K562 (cell line): Measurements from ENCODE around the gene SAV1. TPM values are rescaled to one million over a fixed set of nuclear protein-coding genes. Genes with fewer than 3 reads are reported as not detected.

Source experiments
- ATAC-seq: fragments of 200-7000 bp; cut with Tn5 transposase; 3 replicates; pipeline ENCODE4 v1.9.1; 2020; ENCODE audit warnings: moderate library complexity
- Bru-seq: library from RNA; stranded (reverse); fragments of 400-500 nt; gene quantifications from one replicate; lab custom pipeline; 2021; lab: Mats Ljungman, UMichigan
- BruChase-seq, 2 experiments: library from RNA; stranded (reverse); fragments of 400-500 nt; gene quantifications; one replicate each; lab custom pipeline; 2021; lab: Mats Ljungman, UMichigan
- BruUV-seq: library from RNA; stranded (reverse); fragments of 400-500 nt; replicated peaks from 2 replicates; lab custom pipeline; 2021; lab: Mats Ljungman, UMichigan
- CTCF ChIA-PET: fragments of 300-600 bp; formaldehyde crosslinking; extraction: SDS; loops from one replicate; lab custom pipeline; 2021; ENCODE audit warnings: low intra/inter-chr PET ratio; lab: Yijun Ruan, JAX
- POLR2A ChIA-PET: fragments of 300-600, 350-650 bp; sonication (Branson Sonifier 250); formaldehyde crosslinking; extraction: SDS; loops from one replicate; lab custom pipeline; 2021; ENCODE audit warnings: antibody characterized with exemption, inconsistent platforms; lab: Yijun Ruan, JAX
- DNase-seq, 4 experiments: peaks; one replicate each; pipeline versions ENCODE4 v3.0.0 to v3.0.0-alpha.2; 2011 to 2018; ENCODE audit warnings: low spot score in 3 of 4, mixed read lengths in 3 of 4; ENCODE audit errors: extremely low read depth in 1 of 4
- FAIRE-seq: peaks from 2 replicates; lab custom pipeline; 2011; peaks lifted over from hg19 to GRCh38; lab: Jason Lieb, UNC
- H2AFZ ChIP-seq: 2 replicates; pipeline ENCODE4 v1.6.0; 2011; ENCODE audit warnings: low read depth, low read length, control low read depth, inconsistent platforms
- H3K27ac ChIP-seq: fragments of 200-600 bp; 3 replicates; pipeline ENCODE4 v1.8.0; 2011; ENCODE audit warnings: low read depth, mild to moderate bottlenecking, control low read depth, inconsistent platforms, low read length, moderate library complexity, mixed read lengths; ENCODE audit errors: extremely low read depth
- H3K27me3 ChIP-seq, 2 experiments: fragments of 300-600 bp in 1 of 2; 2 replicates in 1 of 2; 3 replicates in 1 of 2; pipeline versions ENCODE4 v1.6.0 to v1.8.0; 2011; ENCODE audit warnings: inconsistent platforms in 2 of 2, low read length in 2 of 2, mild to moderate bottlenecking in 1 of 2, mixed read lengths in 1 of 2, moderate library complexity in 1 of 2; ENCODE audit not compliant: control insufficient read depth in 2 of 2, insufficient read depth in 2 of 2
- H3K36me3 ChIP-seq: fragments of 300-600 bp; 3 replicates; pipeline ENCODE4 v1.8.0; 2011; ENCODE audit warnings: mild to moderate bottlenecking, low read length, inconsistent platforms; ENCODE audit not compliant: control insufficient read depth, insufficient read depth
- H3K4me1 ChIP-seq, 2 experiments: fragments of 200-600 bp in 1 of 2; replicated peaks in 1 of 2; 2 replicates in 1 of 2; 3 replicates in 1 of 2; pipeline versions ENCODE4 v1.5.1 to v1.8.0; 2011; ENCODE audit warnings: inconsistent platforms in 2 of 2, low read length in 2 of 2, mild to moderate bottlenecking in 1 of 2, mixed read lengths in 1 of 2, moderate library complexity in 1 of 2; ENCODE audit not compliant: control insufficient read depth in 2 of 2, insufficient read depth in 2 of 2
- H3K4me2 ChIP-seq: 2 replicates; pipeline ENCODE4 v1.6.1; 2011; ENCODE audit warnings: low read length, control low read depth, inconsistent platforms, mixed read lengths; ENCODE audit not compliant: insufficient read depth
- H3K4me3 ChIP-seq: fragments of 200-600 bp; sonication (generic), shearing (Covaris generic); 2 replicates; pipeline ENCODE4 v1.5.1; 2016; ENCODE audit warnings: control low read depth, inconsistent platforms
- H3K79me2 ChIP-seq: fragments of 200-600 bp; 3 replicates; pipeline ENCODE4 v1.8.0; 2011; ENCODE audit warnings: low read length, inconsistent platforms; ENCODE audit not compliant: control insufficient read depth, insufficient read depth
- H3K9ac ChIP-seq, 2 experiments: 2 replicates each; pipeline versions ENCODE4 v1.6.0 to v1.6.1; 2011; ENCODE audit warnings: low read depth in 2 of 2, low read length in 2 of 2, control low read depth in 1 of 2, inconsistent platforms in 1 of 2, mild to moderate bottlenecking in 1 of 2, mixed read lengths in 1 of 2; ENCODE audit not compliant: insufficient read depth in 1 of 2
- H3K9me1 ChIP-seq: one replicate; pipeline ENCODE4 v1.6.0; 2011; ENCODE audit warnings: inconsistent platforms, mild to moderate bottlenecking, low read length, moderate library complexity; ENCODE audit not compliant: control insufficient read depth, insufficient read depth
- H3K9me3 ChIP-seq: replicated peaks from 2 replicates; pipeline ENCODE4 v1.5.1; 2011; ENCODE audit warnings: low read depth, low read length, inconsistent platforms; ENCODE audit not compliant: control insufficient read depth, insufficient read depth
- H4K20me1 ChIP-seq: replicated peaks from 2 replicates; pipeline ENCODE4 v1.6.1; 2011; ENCODE audit warnings: low read length, inconsistent platforms, mixed read lengths; ENCODE audit not compliant: control insufficient read depth, insufficient read depth
- CSDE1 ChIP-seq, 2 experiments: fragments of 450-650 bp; IDR thresholded peaks; 2 replicates each; pipeline ENCODE4 v1.6.1; 2016; ENCODE audit warnings: mild to moderate bottlenecking in 1 of 2
- FOXA3 ChIP-seq, 2 experiments: fragments of 450-650 bp in 1 of 2; sonication (generic) in 1 of 2; formaldehyde crosslinking; IDR thresholded peaks in 1 of 2; conservative IDR thresholded peaks in 1 of 2; 2 replicates each; pipeline versions ENCODE4 v1.4.0 to v1.8.0; 2020 to 2022; ENCODE audit warnings: mild to moderate bottlenecking in 2 of 2, missing genetic modification reagents in 1 of 2
- L3MBTL2 ChIP-seq: fragments of 450-650 bp; IDR thresholded peaks from 2 replicates; pipeline ENCODE4 v1.6.1; 2016; ENCODE audit warnings: mild to moderate bottlenecking, moderate library complexity
- NCOR1 ChIP-seq: fragments of 450-650 bp; IDR thresholded peaks from 2 replicates; pipeline ENCODE4 v1.6.1; 2016; ENCODE audit warnings: mild to moderate bottlenecking, moderate library complexity
- PHB ChIP-seq: fragments of 250-450 bp; sonication (Bioruptor Pico); IDR thresholded peaks from 2 replicates; pipeline ENCODE4 v1.5.0; 2021
- PREB ChIP-seq: sonication (generic); formaldehyde crosslinking; IDR thresholded peaks from 2 replicates; pipeline ENCODE4 v1.8.1; 2023; ENCODE audit warnings: mild to moderate bottlenecking, missing genetic modification reagents
- SP1 ChIP-seq: sonication (generic); formaldehyde crosslinking; IDR thresholded peaks from 2 replicates; pipeline ENCODE4 v1.8.1; 2022; ENCODE audit warnings: mild to moderate bottlenecking, missing genetic modification reagents
- UBTF ChIP-seq, 2 experiments: IDR thresholded peaks; 2 replicates each; pipeline ENCODE4 v1.6.1; 2012; ENCODE audit warnings: improper control_type of control experiment in 2 of 2, low read depth in 2 of 2, low read length in 2 of 2, borderline replicate concordance in 1 of 2
- ZBTB26 ChIP-seq: fragments of 450-650 bp; formaldehyde crosslinking; IDR thresholded peaks from 2 replicates; pipeline ENCODE4 v1.4.0; 2022; ENCODE audit warnings: missing genetic modification characterization
- WGBS: fragments of 100-300 bp; shearing (Covaris generic); methylation state at CpG from one replicate; pipeline ENCODE4 v1.1.6; 2016; ENCODE audit warnings: low coverage, mixed read lengths; ENCODE audit not compliant: insufficient coverage; ENCODE audit errors: missing lambda C conversion rate; 5-methylcytosine and 5-hydroxymethylcytosine counted together
- in situ Hi-C: fragments of 300-500 bp; cut with MboI; formaldehyde crosslinking; loops from 4 replicates; pipeline ENCODE4 v1.15.0; 2018; ENCODE audit warnings: inconsistent platforms, mixed read lengths
- intact Hi-C: fragments of 100-400 bp; cut with micrococcal nuclease; formaldehyde crosslinking; loops from 2 replicates; pipeline ENCODE4 v1.14.2; 2022
- long read RNA-seq, 3 experiments: library from polyadenylated mRNA in 2 of 3; library from RNA in 1 of 3; unstranded in 2 of 3; stranded (forward) in 1 of 3; transcript quantifications; one replicate each; pipeline ENCODE4 v2.0.0, GENCODE V29; 2019 to 2022
- polyA minus RNA-seq, 3 experiments: library from RNA; depleted of rRNA, polyadenylated mRNA; stranded (reverse); fragments of >200 nt; gene quantifications; 2 replicates each; pipeline ENCODE4 v1.2.3, GENCODE V29; 2011
- polyA plus RNA-seq, 8 experiments: library from polyadenylated mRNA; depleted of rRNA in 4 of 8; stranded (reverse) in 5 of 8; unstranded in 3 of 8; fragments of >200 nt; fragmentation: Nextera tagmentation in 2 of 8; fragmentation: Illumina TruSeq in 1 of 8; extraction: Ambion mirVana in 2 of 8; extraction: Trizol in 1 of 8; gene quantifications; 2 replicates each; pipeline versions ENCODE4 v1.2.1 to v1.2.3, GENCODE V29; 2011 to 2014; ENCODE audit warnings: inconsistent platforms in 1 of 8, missing spikeins in 1 of 8
- total RNA-seq, 7 experiments: library from RNA; depleted of rRNA in 6 of 7; stranded (reverse); fragments of >200 nt in 6 of 7; fragmentation: Illumina TruSeq in 2 of 7; extraction: Trizol in 2 of 7; gene quantifications; 2 replicates each; pipeline versions ENCODE4 v1.2.1 to v1.2.3, GENCODE V29; 2011 to 2021; ENCODE audit warnings: low replicate concordance in 1 of 7

The SAV1 gene
- 9.0 and 30.9 TPM in 2 replicates for total RNA-seq (2011; cell fraction: chromatin; rRNA removed; ENCODE audit: low replicate concordance)
- total RNA-seq (2011; cell fraction: nucleolus; rRNA removed): 4.5 and 7.2 TPM in 2 replicates
- total RNA-seq (2011; cell fraction: nucleoplasm; rRNA removed): 16.2 and 30.2 TPM in 2 replicates
- 14.8 and 17.6 TPM in 2 replicates for total RNA-seq (2014; rRNA removed)
- 17.5 and 20.7 TPM in 2 replicates for total RNA-seq (2014; rRNA removed; fragmentation: Illumina TruSeq; extraction: Trizol)
- 11.5 and 13.4 TPM in 2 replicates for total RNA-seq (2015; rRNA removed; fragmentation: Illumina TruSeq; extraction: Trizol)
- 16.4 and 17.6 TPM in 2 replicates for total RNA-seq (2021)
- 9.6 and 16.1 TPM in 2 replicates for polyA plus RNA-seq (2011; rRNA removed)
- 3.7 and 6.0 TPM in 2 replicates for polyA plus RNA-seq (2011; cell fraction: cytosol; rRNA removed)
- polyA plus RNA-seq (2011; cell fraction: nucleus; rRNA removed): 2.5 and 3.7 TPM in 2 replicates
- polyA plus RNA-seq (2012): 13.8 and 16.4 TPM in 2 replicates
- 13.9 and 18.1 TPM in 2 replicates for polyA plus RNA-seq (2014; fragmentation: Illumina TruSeq; extraction: Trizol)
- 1 to 10 TPM; 6.5 to 6.9 TPM for polyA plus RNA-seq (2014; fragmentation: Nextera tagmentation; extraction: Ambion mirVana)
- polyA plus RNA-seq (2014; rRNA removed): 13.2 and 15.3 TPM in 2 replicates
- 13.4 and 13.8 TPM in 2 replicates for polyA minus RNA-seq (2011; rRNA and poly(A)+ RNA removed)
- polyA minus RNA-seq (2011; cell fraction: cytosol; rRNA and poly(A)+ RNA removed): 7.0 and 7.7 TPM in 2 replicates
- polyA minus RNA-seq (2011; cell fraction: nucleus; rRNA and poly(A)+ RNA removed): 4.7 and 10.2 TPM in 2 replicates
- Bru-seq, nascent RNA: percentile 77 among the genes with signal in this experiment
- BruChase-seq, experiment 1, labeled RNA remaining after a 2-hour chase: percentile 74 among the genes with signal in this experiment
- percentile 75 among the genes with signal in this experiment for BruChase-seq, experiment 2, labeled RNA remaining after a 6-hour chase
- long read RNA-seq, experiment 1, transcript SAV1-201 (5 exons, 3,063 nt): major isoform, 72 of 123 reads
- long read RNA-seq, experiment 1, partial matches to known transcripts: 35 of 123 reads
- long read RNA-seq, experiment 1, other reads (novel, unspliced or antisense): 9 of 123 reads
- long read RNA-seq, experiment 2, partial matches to known transcripts: 2 of 10 reads
- long read RNA-seq, experiment 2, other reads (novel, unspliced or antisense): 4 of 10 reads
- long read RNA-seq, experiment 3, partial matches to known transcripts: 2 of 4 reads
- long read RNA-seq, experiment 3, other reads (novel, unspliced or antisense): 0 of 4 reads

DNA sequence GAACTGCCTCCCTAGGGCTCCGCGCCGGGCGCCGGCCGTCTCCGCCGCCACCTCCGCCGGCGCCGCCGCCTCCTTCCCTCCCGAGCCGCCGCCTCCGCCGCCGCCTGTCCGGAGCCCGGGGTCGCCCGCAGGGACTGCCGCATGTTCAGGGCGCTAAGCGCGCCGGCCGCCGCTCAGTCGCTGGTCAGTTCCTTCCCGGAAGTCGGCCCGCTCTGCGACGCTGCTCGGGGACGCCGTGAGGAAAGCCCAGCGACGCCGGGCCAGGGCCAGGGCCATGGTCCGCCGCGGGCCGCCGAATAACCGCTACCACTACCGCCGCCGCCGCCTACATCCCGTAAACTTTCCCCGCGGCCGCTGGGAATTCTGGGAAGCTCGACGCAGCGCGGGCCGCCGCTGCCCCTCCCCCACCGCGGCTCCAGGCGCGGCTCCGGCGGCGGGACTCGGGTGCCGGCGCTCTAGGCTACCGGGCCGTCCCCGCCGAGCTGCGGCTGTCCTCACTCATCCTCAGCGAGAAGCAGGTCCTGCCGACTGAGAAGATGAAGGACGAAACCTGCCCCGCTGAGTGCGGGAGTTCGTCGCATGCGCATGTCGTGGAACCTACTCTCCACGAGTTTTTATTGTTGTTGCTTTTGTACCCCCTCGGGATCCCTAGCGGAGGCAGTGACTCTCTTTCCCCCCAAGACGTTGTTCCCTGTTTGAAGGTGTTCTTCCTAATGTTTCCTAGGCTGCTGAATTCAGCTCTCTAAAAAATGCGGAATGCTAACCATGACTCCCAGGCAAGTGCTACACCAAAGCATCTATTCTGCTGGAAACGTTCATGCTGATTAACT, at the start of gene SAV1:
TSS of gene SAV1 (minus strand) at position 311 of the 830 bp plus-strand sequence. CDS start 339 bp downstream, outside the sequence.
- no peak for FAIRE-seq
- ATAC-seq: peak; percentile 72
- TF ChIP-seq SP1 (CRISPR knock-in tag) (0 out of 2 replicates have a peak, but pooled peaks have one; percentile 27), UBTF (IDR thresholded peaks at IDR 0.05; ENCODE audit: borderline replicate concordance in 1 of 2, low read depth in 2 of 2, low read length in 2 of 2) (0 out of 4 replicates have a peak, but pooled peaks of 1 of the 2 experiments have one; percentile 64), L3MBTL2 (peak; percentile 88), PHB (CRISPR knock-in tag) (no peak; the same call in 1 of the 2 replicates), FOXA3 (CRISPR knock-in tag; conservative IDR thresholded peaks at IDR 0.05 in 1 of 2, IDR thresholded peaks at IDR 0.05 in 1 of 2) (no peak), PREB (no peak), ZBTB26 (CRISPR knock-in tag) (peak; percentile 74), NCOR1 (peak; percentile 50; the same call in 1 of the 2 replicates), CSDE1 (IDR thresholded peaks at IDR 0.05) (peak in 1 of 2 experiments; percentile 42; a peak in 1 of 4 replicates)

More for the DNA sequence above, at the start of gene SAV1:
- DNase-seq: peak; percentile 49 to 75 (median 64)
- peak within 1 kb of the TSS; percentile 88 for H3K4me2 ChIP-seq
- intact Hi-C loops: no loop called here
- BruUV-seq: TSS peak; percentile 98
- in situ Hi-C loops: no loop called here
- no peaks in the 10 kb centered on the region for H3K9me3 ChIP-seq
- peak within 1 kb of the TSS; percentile 70 to 93 for H3K9ac ChIP-seq
- H3K4me3 ChIP-seq: peak within 1 kb of the TSS; percentile 71
- H4K20me1 ChIP-seq: no peaks in the 10 kb centered on the region
- CTCF ChIA-PET: interaction anchor here (0.6 kb wide), 1 partner anchor 649 kb away, joined by 3 read pairs; no protein-coding TSS in a partner anchor
- H3K4me1 ChIP-seq: peaks cover 0 to 2% of the 10 kb centered on the region in 2 experiments; a peak in 3 of 5 replicates
- peak within 1 kb of the TSS; percentile 83 for H3K27ac ChIP-seq
- no peaks in the 10 kb centered on the region for H3K27me3 ChIP-seq
- no peaks in the 10 kb centered on the region for H3K9me1 ChIP-seq
- under 1% methylated on average over 29 of the region's 92 CpGs for WGBS
- H3K36me3 ChIP-seq: peaks cover 10% of the 10 kb centered on the region; the same call in 2 of the 3 replicates
- POLR2A ChIA-PET: interaction anchor here (0.7 to 1.4 kb wide), 4 partner anchors 9 to 1462 kb away, joined by 3 to 11 read pairs (median 3); no protein-coding TSS in a partner anchor
- peaks cover 44% of the 10 kb centered on the region for H3K79me2 ChIP-seq
- peak within 1 kb of the TSS; percentile 93 for H2AFZ ChIP-seq
